Ascending aorta (tissue), 2 donors: ENCODE measurements around the gene RNF208. TPM values are rescaled to one million over a fixed set of nuclear protein-coding genes. Genes with fewer than 3 reads are reported as not detected.

Experiments
- DNase-seq, 2 donors: peaks; one replicate each; pipeline ENCODE4 v3.0.0-alpha.2; 2019; ENCODE audit warnings: low spot score in 2 of 2
- H3K27ac ChIP-seq, 2 donors: fragments of 200-600 bp; sonication (generic); one replicate each; pipeline ENCODE4 v1.5.1; 2016 to 2017; ENCODE audit warnings: mild to moderate bottlenecking in 1 of 2
- H3K27me3 ChIP-seq: fragments of 200-600 bp; sonication (generic); one replicate; pipeline ENCODE4 v1.5.1; 2017
- H3K36me3 ChIP-seq, 2 donors: fragments of 200-600 bp; sonication (generic); one replicate each; pipeline ENCODE4 v1.5.1; 2016
- H3K4me1 ChIP-seq, 2 donors: fragments of 200-600 bp; sonication (generic); one replicate each; pipeline ENCODE4 v1.5.1; 2016 to 2017; ENCODE audit warnings: mild to moderate bottlenecking in 1 of 2
- H3K4me3 ChIP-seq, 2 donors: fragments of 200-600 bp; sonication (generic); one replicate each; pipeline ENCODE4 v1.5.1; 2016 to 2017; ENCODE audit warnings: mild to moderate bottlenecking in 1 of 2
- H3K9me3 ChIP-seq, 2 donors: fragments of 200-600 bp; sonication (generic); one replicate each; pipeline ENCODE4 v1.5.1; 2016
- CTCF ChIP-seq, 3 experiments: fragments of 200-600 bp in 2 of 3; fragments of 450-650 bp in 1 of 3; sonication (generic) in 2 of 3; IDR thresholded peaks; one replicate each; pipeline ENCODE4 v1.5.1; 2016 to 2019; ENCODE audit warnings: antibody characterized with exemption in 3 of 3, mild to moderate bottlenecking in 1 of 3, moderate library complexity in 1 of 3
- intact Hi-C: fragments of 100-400 bp; cut with DNase I; formaldehyde crosslinking; loops from one replicate; pipeline ENCODE4 v1.15.1; 2023
- total RNA-seq: library from RNA; depleted of rRNA; stranded (reverse); fragments of >200 nt; gene quantifications from one replicate; pipeline ENCODE4 v1.1.0, GENCODE V29; 2016

The RNF208 gene
- total RNA-seq, 1 donor from 2014 or later, result 6.7 TPM

- DNase-seq, result no peak
- no peaks in the 10 kb centered on the region for H3K36me3 ChIP-seq
- intact Hi-C loops, result no loop called here
Measured at GRCh38 chr9:137211532-137211931, 10.5 kb downstream of the RNF208 start.

GRCh38 chr9:137206602-137207001 is 15.4 kb downstream of the RNF208 start:
- no peak for DNase-seq
- Histone ChIP-seq H3K27me3 (no peaks in the 10 kb centered on the region), H3K36me3 (no peaks in the 10 kb centered on the region), H3K4me1 (peaks cover 22 to 31% of the 10 kb centered on the region in 2 donors), H3K27ac (no peak overlapping the region), H3K4me3 (peak overlapping the region in 1 of 2 donors; percentile 100), H3K9me3 (no peaks in the 10 kb centered on the region)
- intact Hi-C loops, result no loop called here
- no peak for TF ChIP-seq CTCF (IDR thresholded peaks at IDR 0.05)

More at GRCh38 chr9:137211532-137211931, 10.5 kb downstream of the RNF208 start:
- no peak overlapping the region for H3K27ac ChIP-seq
- H3K4me3 ChIP-seq, result no peak overlapping the region
- TF ChIP-seq CTCF (IDR thresholded peaks at IDR 0.05), result no peak
- no peaks in the 10 kb centered on the region for H3K9me3 ChIP-seq
- H3K27me3 ChIP-seq, result no peaks in the 10 kb centered on the region
- peaks cover under 1 to 4% of the 10 kb centered on the region in 2 donors for H3K4me1 ChIP-seq

GRCh38 chr9:137205126-137206069 is 16.6 kb downstream of the RNF208 start, which contains the start of the genes NDOR1 and TMEM203:
NDOR1 (plus strand) TSS chr9:137205700; CDS start chr9:137205778, 78 bp downstream.
TMEM203 (minus strand) TSS chr9:137205648; CDS start chr9:137205414, 234 bp downstream.
- Histone ChIP-seq H3K27ac (peak within 1 kb of the TSS; percentile 77 to 83), H3K4me1 (peaks cover 25 to 36% of the 10 kb centered on the region in 2 donors), H3K36me3 (no peaks in the 10 kb centered on the region), H3K4me3 (peak within 1 kb of the TSS; percentile 80 to 100), H3K27me3 (no peaks in the 10 kb centered on the region), H3K9me3 (no peaks in the 10 kb centered on the region)
- no peak for TF ChIP-seq CTCF (IDR thresholded peaks at IDR 0.05)
- intact Hi-C loops, result loop anchor here (1.0 kb wide), 2 partner anchors 17 to 36 kb away; partner anchors contain the start of genes ANAPC2, SSNA1 and TUBB4B
- peak; percentile 36 to 94 for DNase-seq

GRCh38 chr9:137204731-137205125 is 17.3 kb downstream of the RNF208 start:
- no peaks in the 10 kb centered on the region for H3K36me3 ChIP-seq
- H3K4me1 ChIP-seq, result peaks cover 27 to 37% of the 10 kb centered on the region in 2 donors
- H3K4me3 ChIP-seq, result peak overlapping the region; percentile 80 to 100
- peak overlapping the region; percentile 77 to 83 for H3K27ac ChIP-seq
- DNase-seq, result no peak
- no peaks in the 10 kb centered on the region for H3K9me3 ChIP-seq
- TF ChIP-seq CTCF (IDR thresholded peaks at IDR 0.05), result no peak
- H3K27me3 ChIP-seq, result no peaks in the 10 kb centered on the region
- intact Hi-C loops, result loop anchor here (1.0 kb wide), 2 partner anchors 16 to 37 kb away; partner anchors contain the start of genes ANAPC2, SSNA1 and TUBB4B

GRCh38 chr9:137202966-137203365 is 19.1 kb downstream of the RNF208 start:
- TF ChIP-seq CTCF (IDR thresholded peaks at IDR 0.05), result no peak
- intact Hi-C loops, result no loop called here
- Histone ChIP-seq H3K27ac (no peak overlapping the region), H3K36me3 (no peaks in the 10 kb centered on the region), H3K4me3 (no peak overlapping the region), H3K4me1 (peaks cover 30 to 52% of the 10 kb centered on the region in 2 donors), H3K27me3 (no peaks in the 10 kb centered on the region), H3K9me3 (no peaks in the 10 kb centered on the region)
- DNase-seq, result no peak
